GM19193 (cell line): Measurements from ENCODE around the gene HOXD4.

Source experiments
- POLR2A ChIP-seq: IDR thresholded peaks from 4 replicates; pipeline ENCODE4 v1.6.1; 2011; ENCODE audit not compliant: insufficient read depth, insufficient read length; ENCODE audit errors: extremely low read depth

HOXD4 gene

DNA sequence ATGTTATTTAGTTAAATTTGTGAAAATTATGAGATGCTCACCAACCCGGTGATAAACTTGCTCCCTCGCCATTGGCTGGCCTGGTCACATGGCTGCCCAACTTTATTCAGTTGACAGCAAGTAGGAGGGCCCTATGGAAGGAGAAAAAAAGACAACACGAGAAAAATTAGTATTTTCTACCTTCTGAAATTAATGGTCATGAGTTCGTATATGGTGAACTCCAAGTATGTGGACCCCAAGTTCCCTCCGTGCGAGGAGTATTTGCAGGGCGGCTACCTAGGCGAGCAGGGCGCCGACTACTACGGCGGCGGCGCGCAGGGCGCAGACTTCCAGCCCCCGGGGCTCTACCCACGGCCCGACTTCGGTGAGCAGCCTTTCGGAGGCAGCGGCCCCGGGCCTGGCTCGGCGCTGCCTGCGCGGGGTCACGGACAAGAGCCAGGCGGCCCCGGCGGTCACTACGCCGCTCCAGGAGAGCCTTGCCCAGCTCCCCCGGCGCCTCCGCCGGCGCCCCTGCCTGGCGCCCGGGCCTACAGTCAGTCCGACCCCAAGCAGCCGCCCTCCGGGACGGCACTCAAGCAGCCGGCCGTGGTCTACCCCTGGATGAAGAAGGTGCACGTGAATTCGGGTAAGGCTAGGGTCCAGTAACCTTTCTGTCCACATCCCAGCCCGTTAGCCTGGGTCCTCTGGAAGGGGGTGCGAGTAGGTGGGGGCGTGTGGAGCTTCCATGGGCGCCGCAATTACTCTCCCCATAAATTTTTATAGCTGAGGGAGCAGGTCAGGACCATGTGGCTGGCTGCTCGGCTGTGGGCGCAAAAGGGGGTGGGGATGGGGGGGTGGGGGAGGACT lies at the start of gene HOXD4:
HOXD4 (plus strand) TSS at position 109 of the 846 bp plus-strand sequence; CDS start at position 193, 84 bp downstream.
- no peak for TF ChIP-seq POLR2A

DNA sequence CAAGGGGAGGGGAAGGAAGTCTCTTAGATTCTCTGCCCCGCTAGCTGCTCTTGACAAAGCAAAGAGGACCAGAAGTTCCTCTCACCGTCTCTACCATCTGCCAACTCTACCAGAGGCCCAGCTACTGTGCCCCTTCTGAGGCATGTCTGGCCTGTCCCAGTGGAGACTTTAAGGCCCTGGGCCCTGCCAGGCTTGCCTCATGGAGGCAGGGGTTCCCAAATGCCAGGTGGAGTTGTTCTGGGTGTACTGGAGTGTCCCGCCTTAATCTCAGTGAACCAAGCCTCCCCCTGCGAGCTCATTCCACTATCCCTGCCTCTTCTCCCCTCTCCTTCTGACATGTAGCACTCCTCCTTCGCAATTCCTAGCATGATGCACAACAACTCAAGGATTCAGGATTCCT lies 49.5 kb upstream of the HOXD4 start:
- no peak for TF ChIP-seq POLR2A

GRCh38 chr2:176102309-176102866 lies 49.0 kb upstream of the HOXD4 start:
- no peak for TF ChIP-seq POLR2A

- no peak for TF ChIP-seq POLR2A
Observed at GRCh38 chr2:176103194-176103593, 48.2 kb upstream of the HOXD4 start.

DNA sequence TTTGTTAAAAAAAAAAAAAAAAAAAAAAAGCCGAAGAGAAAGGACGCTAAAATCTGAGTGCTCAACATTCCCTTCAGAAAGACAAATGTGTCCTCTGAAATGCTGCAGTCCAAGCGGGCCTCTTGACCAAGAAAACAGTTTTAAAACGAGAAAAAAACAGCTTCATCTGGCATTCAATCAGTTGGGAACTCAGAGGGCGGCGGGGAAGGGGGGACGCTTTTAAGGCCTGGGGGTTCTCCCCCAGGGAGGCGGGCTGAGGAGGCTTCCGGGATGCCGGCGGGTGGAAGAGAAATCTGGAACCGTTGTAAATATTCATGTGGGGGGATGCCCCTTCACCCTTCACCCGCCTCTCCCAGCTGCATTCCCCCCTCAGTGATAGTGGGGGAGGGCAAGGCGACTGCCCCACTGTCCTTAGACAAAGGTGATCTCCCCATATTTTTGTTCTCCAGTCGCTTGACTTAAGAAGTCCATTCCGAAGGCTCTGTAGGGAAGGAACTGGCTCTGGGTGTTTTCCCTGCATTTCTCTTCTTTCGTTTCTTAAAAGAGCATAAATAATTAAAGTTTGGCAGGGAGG lies 47.5 kb upstream of the HOXD4 start:
- TF ChIP-seq POLR2A = no peak

GRCh38 chr2:176104316-176105077 lies 46.9 kb upstream of the HOXD4 start:
- no peak for TF ChIP-seq POLR2A

- TF ChIP-seq POLR2A = no peak
Observed at GRCh38 chr2:176105078-176105729, 46.1 kb upstream of the HOXD4 start.

GRCh38 chr2:176105730-176106580 lies 45.4 kb upstream of the HOXD4 start:
- TF ChIP-seq POLR2A = no peak

- TF ChIP-seq POLR2A = no peak
Observed at GRCh38 chr2:176106581-176107539, 44.5 kb upstream of the HOXD4 start, which contains the start of gene HOXD11. Gene HOXD11 (plus strand): TSS chr2:176107280. CDS start chr2:176107356, 76 bp downstream.

DNA sequence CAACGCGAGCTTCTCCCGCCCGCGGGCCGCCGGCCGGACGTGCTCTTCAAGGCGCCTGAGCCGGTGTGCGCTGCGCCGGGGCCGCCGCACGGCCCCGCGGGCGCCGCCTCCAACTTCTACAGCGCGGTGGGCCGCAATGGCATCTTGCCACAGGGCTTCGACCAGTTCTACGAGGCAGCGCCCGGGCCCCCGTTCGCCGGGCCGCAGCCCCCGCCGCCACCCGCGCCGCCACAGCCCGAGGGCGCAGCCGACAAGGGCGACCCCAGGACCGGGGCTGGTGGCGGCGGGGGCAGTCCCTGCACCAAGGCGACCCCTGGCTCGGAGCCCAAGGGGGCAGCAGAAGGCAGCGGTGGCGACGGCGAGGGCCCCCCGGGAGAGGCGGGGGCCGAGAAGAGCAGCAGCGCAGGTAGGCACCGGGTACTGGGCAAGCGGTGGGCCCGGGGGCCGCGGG lies 43.6 kb upstream of the HOXD4 start:
- no peak for TF ChIP-seq POLR2A

GRCh38 chr2:176109192-176109901 lies 42.0 kb upstream of the HOXD4 start:
- no peak for TF ChIP-seq POLR2A

- no peak for TF ChIP-seq POLR2A
Observed at GRCh38 chr2:176109946-176110345, 41.4 kb upstream of the HOXD4 start.
